ENCODE data around the gene RNF186.
"Not testable (repeated sequence)": the region's sequence is repeated elsewhere in the genome, so short reads cannot be mapped to it uniquely, and the experiment has no call there.

The RNF186 gene, protein sequence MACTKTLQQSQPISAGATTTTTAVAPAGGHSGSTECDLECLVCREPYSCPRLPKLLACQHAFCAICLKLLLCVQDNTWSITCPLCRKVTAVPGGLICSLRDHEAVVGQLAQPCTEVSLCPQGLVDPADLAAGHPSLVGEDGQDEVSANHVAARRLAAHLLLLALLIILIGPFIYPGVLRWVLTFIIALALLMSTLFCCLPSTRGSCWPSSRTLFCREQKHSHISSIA

DNA sequence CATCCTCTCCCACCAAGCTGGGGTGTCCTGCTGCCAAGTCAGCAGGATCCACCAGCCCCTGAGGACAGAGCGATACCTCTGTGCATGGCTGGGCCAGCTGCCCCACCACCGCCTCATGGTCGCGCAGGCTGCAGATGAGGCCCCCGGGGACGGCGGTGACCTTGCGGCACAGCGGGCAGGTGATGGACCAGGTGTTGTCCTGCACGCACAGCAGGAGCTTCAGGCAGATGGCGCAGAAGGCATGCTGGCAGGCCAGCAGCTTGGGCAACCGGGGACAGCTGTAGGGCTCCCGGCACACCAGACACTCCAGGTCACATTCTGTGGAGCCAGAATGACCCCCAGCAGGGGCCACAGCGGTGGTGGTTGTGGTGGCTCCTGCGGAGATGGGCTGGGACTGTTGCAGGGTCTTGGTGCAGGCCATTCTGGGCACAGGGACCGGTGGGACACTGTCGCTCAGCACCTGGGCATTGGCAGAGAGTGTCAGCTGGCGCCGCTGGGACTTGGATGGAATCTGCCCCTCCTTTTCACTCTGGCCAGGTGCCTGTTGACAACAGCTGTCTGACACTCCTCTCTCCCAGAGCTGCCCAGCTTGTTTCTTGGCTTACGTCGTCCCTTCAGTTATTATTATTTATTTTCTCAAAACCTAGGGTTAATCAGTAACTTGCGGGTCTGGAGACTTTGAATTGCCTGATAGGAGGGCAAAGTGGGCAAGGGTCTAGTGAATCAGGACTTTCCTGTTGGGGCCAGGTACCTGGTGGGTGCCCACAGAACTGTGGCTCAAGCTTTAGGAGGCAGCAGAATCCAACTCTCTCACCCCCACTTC, at the start of gene RNF186:
Gene RNF186, minus strand, starts transcription at position 603 of the 823 bp plus-strand sequence. Its CDS starts 182 bp downstream, at position 421.
- DNase-seq: no peak

DNA sequence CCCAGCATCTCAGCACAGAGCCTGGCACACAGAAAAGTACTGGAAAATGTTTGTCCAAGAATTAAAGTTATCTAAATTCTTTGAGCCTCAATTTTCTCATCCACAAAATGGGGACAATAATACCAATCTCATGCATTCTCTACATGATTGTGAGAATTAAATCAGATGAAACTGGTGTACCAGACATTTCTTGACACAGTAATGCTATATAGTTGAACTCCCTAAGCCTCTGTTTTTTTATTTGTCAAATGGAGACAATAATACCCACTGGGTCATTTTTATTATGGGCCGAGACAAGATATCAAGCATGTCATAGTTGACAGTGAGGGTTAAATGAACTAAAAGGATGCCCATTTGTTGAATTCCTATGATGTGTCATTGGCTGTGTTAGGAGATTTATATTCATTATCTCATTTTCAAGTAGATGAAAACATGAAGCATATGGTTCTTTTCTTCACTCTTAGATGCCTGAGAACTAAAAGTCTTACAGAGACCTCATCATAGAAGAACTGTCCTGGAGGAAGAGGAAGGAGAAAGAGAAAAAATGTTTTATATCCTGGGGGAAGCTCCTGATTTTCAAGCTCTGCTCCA, 49.6 kb upstream of the RNF186 start:
- no peak for DNase-seq

DNA sequence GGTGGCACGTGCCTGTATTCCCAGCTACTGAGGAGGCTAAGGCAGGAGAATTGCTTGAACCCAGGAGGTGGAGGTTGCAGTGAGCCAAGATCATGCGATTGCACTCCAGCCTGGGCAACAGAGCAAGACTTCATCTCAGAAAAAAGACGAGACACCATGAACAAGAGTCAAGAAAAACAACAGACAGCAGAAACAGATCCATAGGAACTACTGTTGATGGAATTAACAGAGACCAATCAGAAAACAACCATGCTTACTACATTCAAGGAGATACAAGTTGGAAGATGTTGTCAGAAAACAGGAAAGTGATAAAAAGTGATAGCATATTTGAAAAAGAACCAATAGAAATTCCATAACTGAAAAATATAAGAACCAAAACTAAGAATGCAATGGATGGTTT, 47.9 kb upstream of the RNF186 start:
- no peak for DNase-seq

DNA sequence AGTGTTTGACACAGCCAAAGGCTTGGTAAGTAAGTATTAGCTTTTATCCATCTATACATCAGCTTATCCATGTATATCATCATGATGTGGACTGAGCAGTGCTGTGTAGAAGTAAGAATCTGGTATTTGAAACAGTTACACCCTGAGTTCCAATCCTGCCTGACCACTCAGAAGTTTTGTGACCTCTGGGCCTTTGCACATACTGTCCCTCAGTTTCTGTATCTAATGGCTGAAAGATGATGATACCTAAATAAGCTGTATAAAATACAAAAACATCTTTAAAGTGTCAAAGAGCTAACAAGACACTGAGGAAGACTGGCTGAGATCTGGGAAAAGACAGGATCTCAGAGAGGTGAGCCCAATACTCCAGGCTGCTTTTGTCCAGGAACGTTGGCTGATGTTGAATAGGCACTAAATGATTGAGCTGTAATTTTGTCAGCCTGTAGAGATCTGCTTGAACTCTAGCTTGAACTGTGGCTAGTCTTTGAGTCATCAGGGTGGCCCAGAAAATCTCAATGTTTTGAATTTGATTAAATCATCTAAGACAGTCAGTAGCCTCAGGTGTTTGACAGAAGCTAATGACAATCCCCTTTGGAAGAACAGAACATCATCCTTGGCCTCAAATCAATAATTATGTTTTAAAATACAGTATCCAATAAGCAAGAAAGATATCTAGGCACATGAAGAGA, 46.9 kb upstream of the RNF186 start:
- DNase-seq: no peak

DNA sequence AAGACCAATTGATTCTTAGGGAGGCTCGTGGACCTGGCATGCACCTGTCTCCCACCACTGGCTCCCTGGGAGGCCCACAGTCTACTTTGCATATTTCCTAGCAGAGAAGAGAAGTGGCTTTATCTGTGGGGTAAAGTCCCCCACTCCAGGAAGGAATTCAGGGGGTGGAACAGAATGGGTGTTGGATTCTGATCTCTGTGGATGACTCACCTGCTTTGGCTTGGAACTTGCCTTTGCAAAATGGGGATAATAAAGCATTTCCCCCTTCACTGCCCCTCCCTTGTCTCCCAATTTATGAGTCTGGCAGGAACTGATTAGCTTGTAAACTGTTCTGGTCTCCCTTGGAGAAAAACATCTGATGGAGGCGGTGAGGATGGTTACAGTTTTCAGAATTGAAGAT, 46.0 kb upstream of the RNF186 start:
- DNase-seq: no peak

DNA sequence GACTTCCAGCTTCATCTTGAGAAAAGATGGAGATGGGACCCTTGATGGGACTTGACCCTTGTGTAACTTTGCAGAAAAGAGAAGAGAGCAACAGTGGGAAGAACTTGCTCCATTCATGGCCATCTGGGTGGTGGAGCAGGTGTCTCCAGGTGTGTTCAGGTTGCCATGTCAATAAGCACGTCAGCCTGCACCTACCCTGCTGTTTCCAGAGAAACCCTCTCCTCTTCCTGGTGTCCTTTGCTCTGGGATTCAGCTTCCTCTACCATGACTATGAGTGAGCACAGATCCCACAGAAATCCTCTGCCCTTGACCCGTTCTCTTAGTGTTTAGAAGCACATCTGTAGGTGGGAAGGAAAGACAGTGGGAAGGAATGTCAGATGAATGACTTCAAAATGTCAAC, 45.3 kb upstream of the RNF186 start:
- no peak for DNase-seq

DNA sequence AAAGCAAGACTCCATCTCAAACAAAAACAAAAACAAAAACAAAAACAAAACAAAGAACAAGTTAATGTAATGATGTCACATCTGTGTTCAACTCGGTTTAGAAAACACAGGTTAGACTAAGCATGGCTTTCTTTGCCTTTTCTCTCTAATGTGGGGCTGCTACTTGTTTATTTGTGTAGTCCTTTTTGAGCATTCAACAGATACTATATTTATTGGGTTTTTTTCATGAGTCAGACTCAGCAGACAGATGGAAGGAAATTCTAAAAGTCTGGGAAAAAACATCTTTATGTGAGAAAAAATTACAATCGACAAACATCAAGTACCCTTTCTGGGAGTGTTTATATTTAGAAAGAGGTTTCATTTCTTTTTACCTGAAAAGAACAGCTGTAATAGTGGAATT, 44.8 kb upstream of the RNF186 start:
- DNase-seq: no peak

DNA sequence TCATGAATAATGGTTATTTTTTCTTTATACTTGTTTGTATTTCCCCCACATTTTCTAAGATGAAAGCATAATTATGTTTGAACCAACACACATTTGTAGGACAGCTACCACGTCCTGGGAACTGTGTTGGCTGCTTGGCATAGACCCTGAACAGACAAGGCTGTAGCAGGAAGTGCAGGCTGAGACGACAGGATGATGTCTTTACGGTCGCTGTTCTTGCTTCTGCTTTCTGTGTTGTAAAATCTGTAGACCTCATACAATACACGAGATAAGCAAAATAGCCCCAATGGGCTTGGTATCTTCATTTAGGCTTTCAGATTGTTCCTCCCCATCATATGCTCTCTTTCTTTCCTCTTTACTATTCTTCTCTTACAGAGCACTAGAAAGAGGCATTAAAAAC, 43.8 kb upstream of the RNF186 start:
- DNase-seq: no peak

DNA sequence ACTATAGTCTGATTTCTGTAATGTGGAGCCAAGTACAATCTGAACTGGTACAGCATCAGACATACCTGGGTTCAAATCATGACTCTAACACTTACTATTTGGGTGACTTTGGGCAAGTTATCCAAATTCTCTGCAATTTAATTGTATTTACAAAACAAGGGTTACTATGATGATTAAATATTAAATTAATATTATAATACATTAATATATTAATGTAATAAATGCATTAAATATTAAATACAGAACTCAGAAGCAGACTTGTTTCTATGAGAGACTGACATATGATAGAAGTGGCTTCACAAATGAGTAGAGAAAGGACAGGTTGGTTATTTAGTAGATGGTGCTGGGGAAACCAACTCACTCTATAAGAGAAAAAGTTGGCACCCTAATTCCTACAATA, 39.8 kb upstream of the RNF186 start:
- no peak for DNase-seq

DNA sequence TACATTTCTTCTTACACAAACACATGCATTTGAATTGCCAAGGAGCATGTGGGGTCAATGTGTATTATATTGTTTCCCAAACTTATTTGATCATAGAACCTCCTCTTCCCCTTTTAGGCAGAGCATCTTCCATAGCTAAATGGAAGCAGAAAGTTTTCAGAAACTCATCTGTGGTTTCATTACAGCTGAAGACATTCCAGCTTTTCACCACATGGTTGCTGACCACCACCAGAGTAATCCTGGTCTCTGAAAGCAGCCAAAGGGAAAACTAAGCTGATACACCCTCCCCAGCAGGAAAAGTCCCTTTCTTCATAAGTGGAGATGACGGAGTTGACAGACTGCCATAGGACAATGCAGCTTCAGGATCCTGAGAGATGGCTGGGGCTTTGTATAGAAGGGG, 37.0 kb upstream of the RNF186 start:
- no peak for DNase-seq

DNA sequence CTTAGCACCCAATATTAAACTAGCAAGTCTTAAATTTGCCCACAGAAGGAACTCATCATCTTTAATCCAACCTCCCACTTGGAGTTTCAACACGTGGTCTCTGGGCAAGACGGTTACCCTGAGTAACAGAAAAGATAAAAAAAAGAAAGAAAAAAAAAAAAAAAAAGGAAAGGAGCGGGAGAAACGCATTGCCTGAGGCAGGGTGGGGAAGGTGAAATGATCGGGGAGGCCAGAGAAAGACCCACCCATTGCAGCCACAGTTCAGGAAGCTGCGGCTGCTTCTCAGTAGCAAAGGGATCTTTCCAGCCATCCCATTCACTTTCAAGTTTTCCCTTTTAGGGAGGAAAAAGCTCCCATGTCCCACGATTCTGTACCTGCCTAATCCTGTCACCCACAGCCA, 35.1 kb upstream of the RNF186 start:
- no peak for DNase-seq

DNA sequence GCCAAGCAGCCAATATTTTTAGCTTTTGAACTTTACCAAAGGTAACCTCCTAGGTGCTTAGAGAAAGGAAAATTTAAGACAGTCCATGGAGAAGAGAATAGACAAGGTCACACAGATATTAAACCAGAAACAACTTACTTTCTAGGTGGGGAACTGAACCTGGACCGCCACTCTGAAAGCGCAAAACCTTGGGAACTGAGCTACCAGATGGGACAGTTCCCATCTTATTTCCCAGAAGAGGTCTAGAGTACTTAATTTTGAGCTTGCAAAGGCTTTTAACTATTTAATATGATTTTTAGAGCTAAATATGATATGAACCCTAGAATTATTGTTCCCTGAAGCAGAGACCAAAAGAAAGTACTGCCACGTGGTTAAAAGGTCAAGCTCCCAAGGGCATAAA, 34.2 kb upstream of the RNF186 start:
- not testable (repeated sequence) for DNase-seq

DNA sequence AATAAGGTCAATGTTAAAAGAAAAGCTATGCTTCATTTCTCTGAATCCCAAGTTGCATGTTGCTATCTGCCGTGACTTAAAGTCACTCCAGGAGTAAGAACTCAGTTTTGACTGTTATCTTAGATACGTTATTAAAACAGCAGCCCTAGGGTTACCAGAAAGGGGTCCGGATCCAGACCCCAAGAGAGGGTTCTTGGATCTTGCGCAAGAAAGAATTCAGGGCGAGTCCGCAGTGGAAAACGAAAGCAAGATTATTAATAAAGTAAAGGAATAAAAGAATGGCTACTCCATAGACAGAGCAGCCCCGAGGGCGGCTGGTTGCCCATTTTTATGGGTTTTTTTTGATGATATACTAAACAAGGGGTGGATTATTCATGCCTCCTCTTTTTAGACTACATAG, 32.3 kb upstream of the RNF186 start:
- not testable (repeated sequence) for DNase-seq

DNA sequence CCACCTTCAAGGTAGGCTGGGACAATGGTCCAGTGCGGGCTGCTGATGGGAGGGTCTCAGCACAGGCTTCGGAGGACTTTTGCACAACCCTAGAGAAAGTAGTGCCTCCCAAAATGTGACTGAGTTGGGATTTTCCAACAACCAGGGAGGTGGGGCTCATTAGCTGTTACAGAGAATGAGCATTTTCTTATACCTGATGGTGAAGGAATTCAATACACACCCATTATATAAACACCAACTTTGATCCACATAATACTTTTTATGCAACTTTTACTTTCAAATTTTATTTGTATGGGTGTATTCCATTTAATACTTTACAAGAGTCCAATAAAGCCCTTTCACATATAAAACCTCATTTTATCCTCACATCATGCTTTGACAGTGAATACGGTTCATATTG, 31.3 kb upstream of the RNF186 start:
- DNase-seq: no peak

DNA sequence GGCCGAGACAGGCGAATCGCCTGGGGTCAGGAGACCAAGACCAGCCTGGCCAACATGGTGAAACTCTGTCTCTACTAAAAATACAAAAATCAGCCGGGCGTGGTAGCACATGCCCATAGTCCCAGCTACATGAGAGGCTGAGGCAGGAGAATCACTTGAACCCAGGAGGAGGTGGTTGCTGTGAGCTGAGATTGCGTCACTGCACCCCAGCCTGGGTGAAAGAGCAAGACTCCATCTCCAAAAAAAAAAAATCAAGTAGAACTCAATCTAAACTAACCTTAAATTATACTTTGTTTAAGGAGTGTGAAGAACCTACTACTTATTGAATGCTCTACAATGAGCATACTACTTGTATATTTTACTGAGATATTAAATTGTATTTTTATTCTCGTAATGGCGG, 30.5 kb upstream of the RNF186 start:
- no peak for DNase-seq

DNA sequence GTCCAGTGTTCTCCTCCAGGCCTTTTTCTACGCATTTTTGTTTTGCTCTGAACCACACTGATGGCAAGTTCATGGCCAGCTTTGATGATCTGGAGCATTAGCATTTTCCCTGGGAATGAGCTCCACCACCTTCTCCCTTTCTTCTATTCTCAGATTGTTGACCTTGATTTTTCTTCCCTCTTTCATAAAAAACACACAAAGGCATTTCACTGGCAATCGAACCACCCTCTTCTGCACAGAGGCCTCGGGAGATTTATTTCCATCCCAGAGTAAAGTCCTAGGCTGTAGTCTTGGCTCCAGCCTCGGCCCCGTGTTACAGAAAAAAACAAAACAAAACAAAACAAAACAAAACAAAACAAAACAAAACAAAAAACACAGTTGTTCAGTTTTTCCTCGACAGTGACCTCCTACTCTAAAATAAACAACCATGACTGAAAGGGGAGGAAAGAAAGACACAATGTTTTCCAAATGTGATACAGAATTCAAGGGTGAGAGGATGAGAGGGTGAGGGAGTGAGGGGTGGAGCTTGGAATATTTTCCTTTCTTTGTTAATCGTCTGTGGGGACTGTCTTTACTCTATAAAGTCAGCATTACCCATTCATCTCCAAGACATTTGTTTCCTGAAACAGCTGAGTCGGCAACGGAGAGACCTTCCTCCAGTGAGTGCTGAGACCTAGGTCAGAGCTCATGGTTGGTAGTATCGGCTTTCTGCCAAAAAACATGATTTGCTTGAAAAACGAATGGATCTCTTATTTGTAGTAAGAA, 29.8 kb upstream of the RNF186 start:
- no peak for DNase-seq

DNA sequence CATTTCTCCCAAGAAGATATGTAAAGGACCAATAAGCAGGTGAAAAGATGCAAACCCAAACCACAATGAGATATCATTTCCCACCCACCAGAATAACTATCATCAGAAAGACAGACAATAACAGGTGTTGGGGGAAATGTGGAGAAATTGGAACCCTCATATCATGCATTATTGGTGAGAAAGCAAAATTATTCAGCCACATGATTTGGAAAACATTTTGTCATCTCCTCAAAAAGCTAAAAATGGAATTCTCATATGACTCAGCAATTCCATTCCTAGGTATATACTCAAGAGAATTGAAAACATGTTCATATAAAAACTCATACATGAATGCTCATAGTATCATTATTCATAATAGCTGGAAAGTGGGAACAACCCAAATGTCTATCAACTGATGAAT, 25.1 kb upstream of the RNF186 start:
- no peak for DNase-seq

DNA sequence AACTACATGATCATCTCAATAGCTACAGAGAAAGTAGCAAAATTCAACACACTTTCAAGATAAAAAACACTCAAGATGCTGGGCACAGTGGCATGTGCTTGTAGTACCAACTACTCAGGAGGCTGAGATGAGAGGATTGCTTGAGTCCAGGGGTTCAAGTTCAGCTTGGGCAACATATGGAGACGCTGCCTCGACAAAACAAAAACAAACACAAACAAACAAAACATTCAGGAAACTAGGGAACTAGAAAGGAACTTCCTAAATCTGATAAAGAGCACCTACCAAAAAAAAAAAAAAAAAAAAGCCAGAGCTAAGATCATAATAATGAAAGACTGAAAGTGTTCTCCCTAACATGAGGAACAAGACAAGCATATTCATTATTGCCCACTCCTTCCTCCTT, 22.8 kb upstream of the RNF186 start:
- no peak for DNase-seq

DNA sequence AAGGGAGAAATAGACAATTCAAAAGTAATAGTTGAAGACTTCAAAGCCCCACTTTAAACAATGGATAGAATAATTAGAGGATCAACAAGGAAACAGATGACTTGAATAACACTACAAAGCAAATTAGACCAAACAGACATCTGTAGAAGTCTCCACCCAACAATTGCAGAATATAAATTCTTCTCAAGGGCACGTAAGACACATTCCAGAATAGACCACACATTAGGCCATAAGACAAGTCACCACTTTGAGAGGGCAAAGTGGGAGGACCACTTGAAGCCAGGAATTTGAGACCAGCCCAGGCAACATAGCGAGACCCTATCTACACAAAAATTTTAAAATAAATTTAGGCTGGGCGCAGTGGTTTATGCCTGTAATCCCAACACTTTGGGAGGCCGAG, 20.5 kb upstream of the RNF186 start:
- no peak for DNase-seq

DNA sequence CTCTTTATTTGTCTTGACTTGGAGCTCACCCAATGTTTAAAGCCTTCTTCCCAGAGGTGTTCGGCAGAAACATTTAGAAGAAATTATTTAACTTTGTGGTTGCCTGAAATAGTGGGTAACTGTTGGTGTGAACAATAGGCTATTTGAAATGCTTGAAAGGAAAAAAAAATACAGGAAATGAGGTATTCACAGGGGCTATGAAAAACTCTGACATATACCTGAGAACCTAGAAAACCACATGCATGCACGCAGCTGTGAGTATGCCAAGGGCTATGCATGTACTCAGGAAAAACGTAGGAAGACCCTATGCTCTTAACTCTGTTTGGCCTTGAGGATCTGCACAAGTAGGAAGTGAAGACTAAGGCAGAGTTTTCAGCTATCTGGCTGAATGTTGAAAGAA, 16.4 kb upstream of the RNF186 start:
- no peak for DNase-seq

DNA sequence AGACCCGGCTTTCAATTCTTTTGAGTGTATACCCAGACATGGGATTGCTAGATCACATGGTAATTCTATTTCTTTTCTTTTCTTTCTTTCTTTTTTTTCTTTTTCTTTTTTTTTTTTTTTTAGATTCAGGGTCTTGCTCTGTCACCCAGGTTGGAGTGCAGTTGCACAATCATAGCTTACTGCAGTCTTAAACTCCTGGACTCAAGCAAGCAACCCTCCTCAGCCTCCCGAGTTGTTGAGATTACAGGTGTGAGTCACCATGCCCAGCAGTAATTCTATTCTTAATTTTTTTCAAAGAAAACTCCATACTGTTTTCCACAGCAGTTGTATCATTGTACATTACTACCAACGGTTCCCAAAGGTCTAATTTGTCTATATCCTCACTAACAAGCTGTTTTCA, 13.5 kb upstream of the RNF186 start:
- no peak for DNase-seq

DNA sequence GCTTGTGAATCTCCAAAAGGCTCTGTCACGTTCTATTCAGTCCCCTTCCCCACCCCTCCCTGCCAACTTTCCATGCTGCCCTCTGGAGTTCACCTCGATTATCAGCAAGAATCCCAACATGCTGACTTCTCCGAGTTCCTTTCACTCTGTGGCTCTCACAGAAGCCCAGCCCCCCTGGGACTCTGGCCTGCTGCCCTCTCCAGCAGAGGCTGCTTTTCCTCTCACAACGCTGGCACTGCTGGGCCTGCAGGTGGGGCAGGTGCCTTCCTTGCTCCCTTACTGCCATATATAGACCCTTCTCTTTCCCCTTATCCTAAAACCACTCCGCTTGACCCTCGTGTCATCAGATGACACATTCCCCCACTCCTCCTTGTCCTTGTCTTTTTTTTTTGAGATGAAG, 10.2 kb upstream of the RNF186 start:
- DNase-seq: no peak

DNA sequence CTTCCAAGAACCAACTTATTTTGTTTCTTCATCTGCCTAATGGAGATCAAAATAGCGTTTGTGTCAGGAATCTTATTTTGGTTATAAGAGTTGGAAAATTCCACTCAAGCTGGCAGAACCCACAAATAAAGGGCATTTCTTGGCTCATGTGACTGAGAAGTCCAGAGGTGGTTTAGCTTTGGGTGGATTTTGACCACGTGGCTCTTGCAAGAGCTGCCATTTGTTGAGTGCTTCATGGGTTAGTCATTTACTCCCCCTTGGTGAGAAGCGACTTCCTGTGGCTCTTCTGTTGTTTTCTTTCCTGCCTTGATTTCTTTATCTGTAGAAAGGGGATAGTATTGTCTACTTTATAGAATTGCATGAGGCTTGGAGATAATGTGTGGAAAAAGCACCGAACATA, 9.5 kb upstream of the RNF186 start:
- DNase-seq: no peak

Data from stimulated activated CD4-positive, alpha-beta T cell treated with anti-CD3 and anti-CD28 coated beads, Interleukin-4, amount 100 ng/mL, for 1 hour (primary cell).